ENCODE data around the gene STOM.

GRCh38 chr9:121324755-121325154 lies 45.3 kb downstream of the STOM start:
- no peak for TF ChIP-seq POLR2A (IDR thresholded peaks at IDR 0.05)
- TF ChIP-seq CTCF (IDR thresholded peaks at IDR 0.05) = no peak

Data from testis (tissue), 2 donors.